ENCODE measurements around the gene OR9A2. TPM values are rescaled to one million over a fixed set of nuclear protein-coding genes. Genes with fewer than 3 reads are reported as not detected.

The OR9A2 gene, protein sequence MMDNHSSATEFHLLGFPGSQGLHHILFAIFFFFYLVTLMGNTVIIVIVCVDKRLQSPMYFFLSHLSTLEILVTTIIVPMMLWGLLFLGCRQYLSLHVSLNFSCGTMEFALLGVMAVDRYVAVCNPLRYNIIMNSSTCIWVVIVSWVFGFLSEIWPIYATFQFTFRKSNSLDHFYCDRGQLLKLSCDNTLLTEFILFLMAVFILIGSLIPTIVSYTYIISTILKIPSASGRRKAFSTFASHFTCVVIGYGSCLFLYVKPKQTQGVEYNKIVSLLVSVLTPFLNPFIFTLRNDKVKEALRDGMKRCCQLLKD
- not detected for total RNA-seq
- long read RNA-seq = 0 reads

DNA sequence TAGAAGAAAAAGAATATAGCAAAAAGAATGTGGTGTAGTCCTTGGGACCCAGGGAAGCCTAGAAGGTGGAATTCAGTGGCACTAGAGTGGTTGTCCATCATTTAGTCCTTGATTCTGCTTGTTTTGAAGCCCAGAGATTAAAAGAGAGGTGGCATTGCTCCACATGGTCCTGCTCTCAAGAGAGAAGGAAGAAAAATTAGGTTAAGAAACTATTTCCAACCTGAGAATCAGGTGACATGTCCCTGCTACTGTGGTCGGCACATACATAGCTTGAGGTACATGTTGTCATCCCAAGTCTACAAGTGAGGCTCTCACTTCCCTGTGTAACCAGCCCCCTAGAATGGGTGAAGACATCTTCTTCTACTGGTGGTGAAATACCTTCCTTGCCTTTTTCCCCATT lies at the start of gene OR9A2:
TSS of gene OR9A2 (minus strand) at position 101 of the 400 bp plus-strand sequence. CDS start at position 101, 0 bp downstream.
- DNase-seq (ENCODE audit: low spot score) = no peak

DNA sequence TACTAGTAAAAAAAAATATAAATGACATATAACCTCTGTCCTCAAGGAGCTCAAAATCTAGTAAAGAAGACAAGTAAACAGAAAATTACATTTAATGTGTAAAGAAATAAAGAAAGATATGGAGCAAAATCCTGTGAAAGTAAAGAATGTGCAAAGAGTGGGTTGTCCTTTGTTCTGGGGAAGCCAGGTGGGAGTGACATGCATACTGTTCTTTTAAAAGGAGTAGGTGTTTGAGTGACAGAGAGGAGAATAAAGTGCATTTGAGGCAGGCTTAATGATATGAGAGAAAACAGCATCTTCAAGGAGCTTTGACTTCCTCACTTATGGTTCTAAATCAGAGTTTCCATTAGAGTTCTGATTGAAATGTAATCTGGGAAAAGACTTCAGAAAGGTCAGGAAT lies 47.2 kb upstream of the OR9A2 start:
- DNase-seq (ENCODE audit: low spot score) = no peak

DNA sequence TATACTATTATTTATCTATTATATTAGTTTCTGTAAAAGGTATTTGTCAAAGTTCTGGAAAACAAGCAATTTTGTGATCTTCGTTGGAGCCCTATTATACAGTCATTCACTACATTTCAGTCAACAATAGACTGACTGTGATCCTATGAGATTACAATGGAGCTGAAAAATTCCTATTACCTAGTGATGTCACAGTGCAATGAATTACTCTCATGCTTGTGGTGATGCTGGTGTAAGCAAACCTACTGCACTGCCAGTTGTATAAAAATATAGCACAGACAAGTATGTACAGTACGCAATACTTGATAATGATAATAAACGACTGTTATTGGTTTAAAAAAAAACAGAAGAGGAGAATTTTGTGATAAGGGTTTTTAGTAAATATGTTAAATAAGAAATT lies 46.6 kb upstream of the OR9A2 start:
- DNase-seq (ENCODE audit: low spot score) = no peak

DNA sequence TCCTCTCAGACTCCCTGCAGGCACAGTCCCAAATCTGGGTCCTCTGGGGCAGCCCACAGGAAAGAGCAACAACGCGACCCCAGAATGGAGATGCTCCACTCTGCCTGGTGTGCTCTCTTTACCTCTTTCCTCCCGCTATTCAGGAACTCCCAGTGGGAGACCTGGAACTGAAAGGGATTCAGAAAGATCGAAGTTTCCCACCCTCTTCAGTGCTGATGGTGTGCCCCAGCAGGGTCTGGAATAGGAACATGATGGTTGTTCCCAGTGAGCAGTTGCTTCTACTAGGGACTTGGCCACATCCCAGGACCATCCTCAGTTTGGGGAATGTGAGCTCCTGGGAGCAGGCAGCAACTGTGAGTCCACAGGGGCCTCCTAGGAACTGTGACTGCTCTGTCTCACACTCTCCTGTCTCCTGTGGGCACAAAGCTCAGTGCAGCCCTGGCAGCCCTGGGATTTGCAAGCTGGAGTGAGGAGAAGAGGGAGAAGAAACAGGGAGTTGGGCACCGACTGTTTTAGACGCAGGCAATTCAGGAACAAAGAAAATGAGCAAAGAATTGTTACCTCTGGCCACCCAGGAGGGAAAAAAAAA lies 43.1 kb upstream of the OR9A2 start:
- no peak for DNase-seq (ENCODE audit: low spot score)

DNA sequence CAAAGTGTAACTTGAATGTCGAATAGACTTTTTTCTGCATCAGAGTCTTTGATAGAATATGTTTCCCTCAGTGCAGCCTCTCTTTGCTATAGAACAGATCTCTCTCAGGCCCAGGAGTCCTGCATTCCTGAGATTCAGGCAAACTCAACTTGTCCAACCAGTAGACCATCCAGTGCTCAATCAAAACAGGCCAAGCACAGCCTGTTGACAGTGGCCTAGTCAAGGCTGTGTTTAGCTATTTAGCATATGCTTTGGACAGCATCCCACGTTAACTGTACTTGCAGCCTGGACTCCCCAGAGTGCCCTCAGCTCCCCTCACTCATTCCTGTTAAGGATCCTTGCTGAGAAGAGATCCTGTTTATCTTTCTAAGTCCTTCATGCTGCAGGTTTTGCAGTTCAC lies 41.5 kb upstream of the OR9A2 start:
- DNase-seq (ENCODE audit: low spot score) = no peak

DNA sequence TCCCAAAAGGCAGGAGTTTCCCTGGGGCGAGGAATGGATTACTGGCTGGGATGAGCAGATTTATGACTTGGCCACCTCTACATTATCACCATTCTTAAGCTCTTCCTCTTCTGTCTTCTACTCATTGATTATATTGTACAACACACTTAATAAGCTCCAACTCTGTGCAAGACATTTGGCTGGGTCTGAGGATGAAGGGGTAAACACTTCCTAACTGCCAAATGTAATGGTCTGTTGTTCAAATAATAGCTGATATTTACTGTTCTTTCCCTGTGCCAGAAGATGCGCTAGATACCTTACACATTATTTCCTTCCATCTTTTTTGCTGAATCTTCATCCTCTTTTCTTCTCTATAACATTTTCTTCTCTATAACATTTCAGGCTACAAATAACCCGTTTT lies 36.8 kb upstream of the OR9A2 start:
- no peak for DNase-seq (ENCODE audit: low spot score)

DNA sequence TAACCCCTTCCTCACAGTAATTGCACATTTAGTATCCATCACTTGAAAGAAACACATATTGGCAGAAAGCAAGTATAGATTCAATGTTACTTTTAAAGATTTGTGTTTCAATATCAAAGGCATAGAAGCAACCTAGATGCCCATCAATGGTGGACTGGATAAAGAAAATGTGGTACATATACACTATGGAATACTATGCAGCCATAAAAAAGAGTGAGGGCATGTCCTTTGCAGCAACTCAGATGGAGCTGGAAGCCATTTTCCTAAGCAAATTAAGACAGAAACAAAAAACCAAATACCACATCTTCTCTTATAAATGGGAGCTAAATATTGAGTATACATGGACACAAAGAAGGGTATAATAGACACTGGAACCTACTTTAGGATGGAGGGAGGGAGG lies 28.8 kb upstream of the OR9A2 start:
- DNase-seq (ENCODE audit: low spot score) = no peak

DNA sequence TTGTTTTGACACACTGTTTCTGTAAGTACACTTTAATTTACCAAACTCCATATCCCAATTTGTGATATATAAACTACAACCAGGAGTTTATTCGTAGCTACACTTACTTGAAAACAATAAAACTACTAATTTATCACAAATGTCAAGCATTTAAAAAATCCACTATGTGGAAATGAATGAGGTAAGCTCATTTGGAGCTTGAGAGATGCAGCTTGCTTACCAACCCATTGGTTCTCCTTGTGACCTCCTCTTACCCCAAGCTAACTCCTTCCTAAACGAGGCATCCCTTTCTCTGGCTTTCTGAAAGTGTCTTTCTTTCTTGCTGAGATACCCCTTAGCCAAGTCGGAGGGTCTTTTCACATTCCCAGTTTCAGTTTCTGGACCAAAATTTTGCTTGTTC lies 27.7 kb upstream of the OR9A2 start:
- no peak for DNase-seq (ENCODE audit: low spot score)

DNA sequence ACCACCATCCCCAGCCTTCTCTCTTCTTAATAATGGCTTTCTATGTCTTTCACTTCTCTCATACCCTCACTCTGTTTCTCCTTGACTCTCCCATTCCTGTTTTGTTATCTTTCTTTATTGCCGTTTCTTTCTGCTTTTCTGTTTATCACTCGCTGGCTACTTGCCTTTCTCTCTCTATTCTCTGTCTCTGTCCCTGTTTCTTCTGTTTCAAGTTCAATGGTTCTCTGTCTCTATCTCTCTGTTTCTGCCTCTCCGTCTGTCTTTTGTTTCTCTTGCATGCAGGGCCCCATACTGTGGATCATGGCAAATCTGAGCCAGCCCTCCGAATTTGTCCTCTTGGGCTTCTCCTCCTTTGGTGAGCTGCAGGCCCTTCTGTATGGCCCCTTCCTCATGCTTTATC lies 25.1 kb upstream of the OR9A2 start, which contains the start of gene OR6V1:
TSS of gene OR6V1 (plus strand) at position 301 of the 400 bp plus-strand sequence. CDS start at position 301, 0 bp downstream.
- DNase-seq (ENCODE audit: low spot score) = no peak

DNA sequence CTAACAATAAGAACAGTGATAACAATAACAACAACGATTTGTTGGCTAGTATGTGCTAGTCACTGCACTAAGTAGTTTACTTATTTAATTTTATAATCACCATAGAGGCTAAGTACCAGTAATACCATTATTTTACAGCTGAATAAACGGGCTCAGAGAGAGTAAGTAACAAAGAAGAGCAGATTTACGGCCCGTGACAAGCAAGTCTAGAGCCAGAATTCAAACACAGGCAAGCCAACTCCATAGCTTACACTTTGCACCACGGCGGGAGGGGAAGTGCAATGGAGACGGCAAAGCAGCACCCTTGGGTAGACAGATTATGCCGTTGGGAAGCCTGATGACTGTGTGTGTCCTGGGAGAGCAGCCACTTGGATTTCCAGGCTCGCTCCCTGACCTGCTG lies 24.0 kb upstream of the OR9A2 start:
- DNase-seq (ENCODE audit: low spot score) = no peak

DNA sequence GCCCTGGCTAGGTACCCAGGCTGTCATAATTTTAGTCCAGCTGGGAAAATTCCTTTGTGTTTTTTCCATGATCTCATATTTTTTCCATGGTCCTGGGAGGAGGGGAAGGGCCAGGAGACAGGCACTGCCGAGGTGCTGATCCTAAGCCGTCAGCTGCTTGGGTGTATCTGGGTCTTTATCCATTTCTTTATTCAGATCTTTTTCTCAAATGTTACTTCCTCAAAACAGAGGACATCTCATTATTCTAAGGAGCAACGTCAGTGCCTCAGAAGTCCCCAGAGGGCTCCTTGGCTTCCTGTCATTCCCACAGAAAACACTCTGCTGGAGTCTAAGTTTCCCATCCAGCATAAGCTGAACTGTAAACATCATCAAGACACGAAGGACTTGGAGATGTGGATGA lies 22.4 kb upstream of the OR9A2 start:
- no peak for DNase-seq (ENCODE audit: low spot score)

DNA sequence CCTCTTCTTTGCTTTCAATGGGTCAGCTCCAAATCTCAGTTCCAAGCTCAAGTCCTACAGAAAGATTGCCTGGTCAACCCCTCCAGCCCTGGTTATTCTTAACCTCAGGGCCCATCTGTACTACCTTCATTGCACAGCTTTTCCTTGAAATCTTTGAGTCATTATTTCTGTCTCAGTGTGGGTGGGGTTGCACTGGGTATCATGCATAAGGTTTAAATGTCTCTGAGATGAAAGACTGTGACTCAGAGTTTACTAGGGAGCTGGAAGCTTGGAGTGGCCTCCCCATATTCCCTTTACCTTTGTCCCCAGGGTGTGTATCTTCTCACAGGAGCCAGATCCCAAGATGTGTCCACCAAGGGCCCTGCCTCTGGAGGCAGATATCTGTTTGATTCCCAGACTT lies 21.9 kb upstream of the OR9A2 start:
- DNase-seq (ENCODE audit: low spot score) = no peak

DNA sequence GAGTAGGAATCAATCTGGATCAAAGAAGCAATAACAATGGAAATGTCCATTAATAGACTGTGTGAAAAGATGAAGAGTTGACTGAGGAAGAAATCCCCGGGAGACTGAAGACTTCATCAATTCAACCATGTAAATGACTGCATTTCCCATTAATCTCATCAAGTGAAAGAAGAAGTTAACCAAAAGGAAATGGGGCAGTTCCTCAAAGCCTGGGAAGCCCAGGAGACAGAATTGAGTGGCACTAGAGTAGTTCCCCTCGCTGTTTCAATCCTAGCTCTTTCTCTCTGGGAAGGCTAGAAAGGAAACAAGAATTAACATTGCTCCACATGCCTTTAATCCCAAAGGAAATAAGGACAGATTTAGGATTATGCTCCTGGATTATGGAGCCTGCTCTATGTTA lies 20.4 kb upstream of the OR9A2 start:
- DNase-seq (ENCODE audit: low spot score) = no peak

DNA sequence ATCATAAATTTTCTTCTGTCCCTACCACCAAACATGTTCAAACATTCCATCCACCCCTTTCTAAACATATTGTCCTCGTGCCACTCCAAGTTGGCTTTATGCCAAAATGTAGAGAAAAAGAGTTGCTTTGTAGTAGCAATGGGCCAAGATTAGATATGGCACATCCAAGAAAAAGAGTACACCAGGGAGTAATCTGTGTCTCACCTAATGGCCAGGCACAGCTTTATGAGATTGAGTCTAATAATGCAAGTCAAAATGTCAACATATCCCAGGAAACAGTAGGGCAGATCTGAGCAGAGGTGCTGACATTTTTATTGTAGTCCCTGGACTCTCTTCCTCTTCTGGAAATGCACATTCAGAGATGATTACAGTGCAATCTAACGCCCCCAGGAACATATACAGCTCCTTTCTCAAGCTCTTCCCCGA lies 19.5 kb upstream of the OR9A2 start:
- no peak for DNase-seq (ENCODE audit: low spot score)

DNA sequence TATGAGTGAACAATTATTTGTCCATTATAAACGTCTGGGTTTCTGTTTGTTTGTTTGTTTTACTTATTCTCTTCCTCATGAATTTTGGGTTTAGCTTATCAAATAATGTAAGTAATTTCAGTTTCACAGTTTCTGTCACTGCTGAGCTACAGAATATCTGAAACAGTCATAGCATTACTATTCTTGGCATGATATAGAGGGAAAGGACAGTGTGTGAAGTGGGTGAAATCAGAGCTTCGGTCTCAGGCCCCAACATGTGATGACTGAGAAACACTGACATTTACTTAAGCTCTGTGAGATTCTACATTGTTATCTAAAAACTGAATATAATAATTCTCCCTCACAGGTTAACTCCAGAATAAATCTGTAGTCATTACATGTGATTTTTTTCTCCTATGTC lies 16.5 kb upstream of the OR9A2 start:
- no peak for DNase-seq (ENCODE audit: low spot score)

DNA sequence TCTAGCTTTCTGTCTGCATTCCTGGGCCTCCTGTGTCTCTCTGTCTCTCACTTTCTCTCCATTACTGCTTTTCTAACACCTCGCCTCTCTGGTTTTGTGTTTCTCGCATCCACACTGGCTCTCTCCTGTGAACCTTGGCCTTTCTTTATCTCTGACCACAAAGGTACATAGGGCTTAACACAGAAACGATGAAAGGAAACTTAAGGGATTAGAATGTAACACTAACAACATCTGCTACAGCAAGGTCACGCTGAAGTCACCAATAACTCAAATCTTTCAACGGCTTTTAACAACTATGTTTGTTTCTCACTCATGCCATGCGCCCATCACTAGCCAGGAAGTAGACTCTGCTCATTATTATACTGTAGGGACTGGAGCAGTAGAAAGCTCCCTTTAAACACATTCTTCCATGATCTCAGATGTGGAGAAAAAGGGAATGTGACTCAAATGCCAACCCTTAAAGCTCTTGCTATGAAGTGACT lies 15.9 kb upstream of the OR9A2 start:
- DNase-seq (ENCODE audit: low spot score) = no peak

DNA sequence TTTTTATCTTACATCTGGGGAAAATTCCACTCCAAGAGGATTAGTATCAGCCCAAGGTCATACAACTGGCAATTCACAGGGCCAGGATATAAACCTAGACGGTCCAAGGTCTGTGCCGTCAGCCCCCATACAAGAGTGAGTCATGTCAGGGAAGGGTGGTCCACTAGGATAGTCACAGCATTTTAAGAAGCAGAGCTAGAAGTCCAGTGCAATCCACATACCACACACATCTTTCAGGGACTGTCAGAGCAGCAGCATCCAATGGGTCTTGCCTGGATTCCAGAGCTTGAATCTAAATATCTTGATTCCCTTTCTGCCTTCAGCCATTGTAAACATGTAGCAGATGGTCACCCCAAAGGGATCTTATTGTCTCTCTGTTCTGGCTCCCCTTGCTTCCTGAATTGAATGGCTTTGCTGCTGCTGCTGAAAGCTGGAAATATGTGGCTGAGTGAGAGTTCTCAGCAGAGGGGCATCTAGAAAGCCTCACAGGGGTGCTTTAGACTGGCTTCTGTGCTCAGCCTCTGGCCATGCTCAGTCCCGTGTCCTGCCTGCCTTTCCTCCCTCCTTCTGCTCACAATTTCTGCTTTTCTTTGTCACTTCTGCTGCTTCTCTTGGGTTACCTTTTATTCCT lies 15.3 kb upstream of the OR9A2 start:
- DNase-seq (ENCODE audit: low spot score) = no peak

DNA sequence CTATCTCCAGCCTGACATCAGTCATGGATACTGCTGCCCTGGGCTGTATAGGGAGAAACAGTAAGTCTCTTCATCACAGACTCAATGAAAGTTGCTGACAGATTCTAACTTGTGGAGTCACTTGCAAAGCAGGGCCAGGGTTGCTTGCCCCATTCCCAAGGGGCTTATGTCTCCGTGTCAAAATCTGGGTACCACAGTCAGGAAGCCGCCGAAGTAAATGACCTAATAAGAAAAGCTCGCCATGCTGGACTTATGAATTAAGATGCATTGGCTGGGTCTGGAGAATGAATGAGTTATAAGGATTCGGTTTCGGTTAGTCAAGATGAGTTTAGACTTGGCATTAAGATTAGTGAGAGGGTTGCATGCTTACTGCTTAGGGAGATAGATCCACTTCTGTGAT lies 14.4 kb upstream of the OR9A2 start:
- no peak for DNase-seq (ENCODE audit: low spot score)

DNA sequence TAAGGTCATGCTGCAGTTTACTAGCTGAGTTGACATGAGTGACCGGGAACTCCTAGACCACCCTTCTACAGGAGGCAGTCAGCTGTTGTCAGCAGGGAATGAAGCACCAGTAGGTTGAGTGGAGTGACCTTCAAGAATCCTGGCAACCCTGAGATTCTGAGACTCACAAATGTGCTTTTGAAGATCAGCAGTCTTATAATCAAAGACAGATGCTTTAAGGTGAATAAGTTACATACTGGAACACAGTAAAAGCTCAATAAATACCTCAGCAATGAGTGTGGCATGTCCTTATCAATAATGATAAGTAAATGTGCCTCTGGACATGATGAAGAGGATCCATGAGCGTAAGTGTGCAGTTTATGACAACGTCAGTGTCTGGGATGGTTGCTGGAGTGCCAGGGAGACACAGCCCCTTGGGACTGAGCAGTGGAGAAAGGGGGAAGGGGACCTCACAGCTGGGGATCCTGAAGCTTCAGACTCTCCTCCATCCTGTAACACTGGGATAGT lies 13.3 kb upstream of the OR9A2 start:
- no peak for DNase-seq (ENCODE audit: low spot score)

DNA sequence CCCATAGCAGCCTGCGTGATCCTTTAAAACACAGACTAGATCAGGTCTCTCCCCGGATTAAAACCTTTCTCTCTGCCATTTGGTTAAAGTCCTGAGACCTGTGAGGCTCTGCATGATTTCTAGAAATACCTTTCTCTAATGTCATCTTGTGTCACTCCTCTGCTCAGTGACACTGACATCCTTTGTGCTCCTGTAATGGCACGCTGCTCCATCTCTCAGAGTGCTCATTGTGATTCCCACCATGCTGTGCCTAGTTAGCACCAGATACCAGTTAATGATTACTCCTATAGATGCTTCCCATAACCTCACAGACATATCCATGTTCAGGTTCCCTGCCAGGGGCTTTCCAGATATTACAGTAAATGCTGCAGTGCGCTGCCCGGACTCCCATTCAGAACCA lies 11.7 kb upstream of the OR9A2 start:
- no peak for DNase-seq (ENCODE audit: low spot score)

DNA sequence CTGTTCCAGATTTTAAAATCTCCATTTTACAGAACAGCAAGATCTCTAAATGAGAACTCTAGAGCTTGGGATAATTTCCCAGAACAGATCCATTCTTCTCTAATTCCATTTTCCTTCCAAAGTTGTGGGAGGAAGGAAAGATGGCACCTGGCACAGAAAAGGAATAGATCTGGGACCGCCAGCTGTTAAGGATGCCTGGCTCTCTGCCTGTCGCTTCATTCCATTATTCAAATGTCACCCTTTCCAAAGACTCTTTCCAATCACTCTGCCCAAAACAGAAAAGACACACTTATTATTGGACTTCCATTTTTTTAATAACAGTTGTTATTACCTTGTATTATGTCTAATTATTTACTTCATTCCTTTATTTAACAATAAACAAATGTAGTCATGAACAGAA lies 751 bp upstream of the OR9A2 start:
- DNase-seq (ENCODE audit: low spot score) = no peak

DNA sequence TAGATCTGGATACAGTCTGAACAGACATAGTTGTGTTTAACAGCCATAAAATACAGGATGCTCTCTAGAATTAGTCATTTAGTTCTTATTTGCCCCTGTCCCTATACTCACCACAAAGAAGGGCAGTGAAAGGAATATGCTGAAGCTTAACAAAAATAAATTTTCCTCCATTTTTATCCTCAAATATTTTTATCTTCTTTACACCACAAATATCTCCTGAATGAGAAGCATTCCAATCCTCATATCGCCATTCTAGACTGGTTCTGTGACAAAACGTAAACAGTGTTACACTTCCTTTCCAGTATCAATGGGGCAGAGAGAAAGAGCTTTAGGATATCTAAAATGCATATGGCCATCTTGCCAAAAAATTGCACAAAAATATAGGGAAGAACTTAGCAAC lies 1.6 kb downstream of the OR9A2 start:
- DNase-seq (ENCODE audit: low spot score) = no peak
